Heart left ventricle (tissue), 13 donors: ENCODE data around the gene DNAH1.

Experiments used
- POLR2A ChIP-seq, 2 donors: fragments of 450-650 bp; IDR thresholded peaks; one replicate each; pipeline ENCODE4 v1.6.1; 2017; ENCODE audit warnings: antibody characterized with exemption in 2 of 2, mild to moderate bottlenecking in 2 of 2, moderate library complexity in 2 of 2
- TF ChIP-seq, protein P1 (sequence below), 12 donors: fragments of 200-600 bp; sonication (generic) in 4 of 12; IDR thresholded peaks; one replicate each; pipeline versions ENCODE4 v1.5.0 to v1.8.0; 2018 to 2022; ENCODE audit warnings: antibody characterized with exemption in 12 of 12, mild to moderate bottlenecking in 5 of 12
- donor health status: ischemic (EF 13 %, LVEDD 7.1; RV severe dilation, severe dysfunction).
- donor health status: DM: no; HTN: yes; CAD: no.
- donor health status: DM: no; HTN: no; CAD: no.
- donor health status: ischemic (EF 25% LVEDD 6.9; RV normal size, moderate dysfunction).
- donor health status: ischemic (EF 25% LVEDD 5.7; RV mildly dilated, moderate dysfunction).
- donor health status: ischemic (EF 35%, LVEDD 5.7; RV mildly dilated, moderate dysfunction).
- donor health status: nonischemic (EF 11% LVEDD 7.7; RV severe dilation, severe dysfunction).
- donor health status: DM: yes; HTN: yes; CAD: no.
- donor health status: PGD.
- donor health status: ischemic (EF 29% LVEDD 5.4; RV normal size, mild dysfunction).
- donor health status: nonischemic (EF 23%, LVEDD 6.1; RV moderate dilation, normal function).

DNA sequence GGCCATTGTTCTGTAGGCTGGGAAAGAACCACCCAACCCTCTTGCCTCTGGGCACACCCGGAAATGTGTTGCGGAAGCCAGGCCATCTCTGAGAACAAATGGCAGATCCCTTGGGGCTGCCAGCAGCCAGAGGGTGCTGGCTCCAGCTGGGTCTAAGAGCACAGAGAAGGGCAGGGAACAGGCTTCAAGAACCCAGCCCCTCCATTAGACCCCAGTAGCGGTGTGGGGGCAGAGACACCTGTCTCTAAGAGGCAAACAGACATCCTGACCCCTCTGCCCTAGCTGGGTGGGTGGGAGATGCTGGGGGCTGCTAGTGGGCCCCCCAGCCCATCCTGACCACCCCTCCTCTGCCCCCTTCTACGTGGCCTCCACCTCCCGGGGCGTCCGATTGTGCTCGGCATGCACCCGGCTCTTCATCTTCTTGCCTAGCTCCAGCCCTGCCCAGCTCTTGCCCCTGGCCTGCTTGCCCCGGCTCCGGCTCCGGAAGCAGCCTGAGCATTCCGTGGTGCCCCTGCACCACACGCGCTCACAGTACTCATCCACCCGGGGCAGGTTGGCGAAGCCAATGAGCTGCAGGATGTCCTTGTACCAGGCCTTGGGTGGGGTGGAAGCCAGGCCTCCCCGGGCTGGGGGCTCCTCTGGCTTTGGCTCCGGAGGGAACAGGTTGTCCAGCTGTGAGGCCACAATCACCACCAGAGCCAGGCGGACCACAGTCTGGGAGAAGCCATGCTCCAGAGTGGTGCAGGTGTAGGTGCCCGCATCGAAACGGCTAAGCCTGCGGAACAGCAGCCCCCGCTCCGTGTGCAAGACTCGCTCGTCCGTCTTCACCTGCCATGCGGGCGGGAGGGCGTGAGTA is 119.4 kb downstream of the DNAH1 start:
- TF ChIP-seq, protein P1, sequence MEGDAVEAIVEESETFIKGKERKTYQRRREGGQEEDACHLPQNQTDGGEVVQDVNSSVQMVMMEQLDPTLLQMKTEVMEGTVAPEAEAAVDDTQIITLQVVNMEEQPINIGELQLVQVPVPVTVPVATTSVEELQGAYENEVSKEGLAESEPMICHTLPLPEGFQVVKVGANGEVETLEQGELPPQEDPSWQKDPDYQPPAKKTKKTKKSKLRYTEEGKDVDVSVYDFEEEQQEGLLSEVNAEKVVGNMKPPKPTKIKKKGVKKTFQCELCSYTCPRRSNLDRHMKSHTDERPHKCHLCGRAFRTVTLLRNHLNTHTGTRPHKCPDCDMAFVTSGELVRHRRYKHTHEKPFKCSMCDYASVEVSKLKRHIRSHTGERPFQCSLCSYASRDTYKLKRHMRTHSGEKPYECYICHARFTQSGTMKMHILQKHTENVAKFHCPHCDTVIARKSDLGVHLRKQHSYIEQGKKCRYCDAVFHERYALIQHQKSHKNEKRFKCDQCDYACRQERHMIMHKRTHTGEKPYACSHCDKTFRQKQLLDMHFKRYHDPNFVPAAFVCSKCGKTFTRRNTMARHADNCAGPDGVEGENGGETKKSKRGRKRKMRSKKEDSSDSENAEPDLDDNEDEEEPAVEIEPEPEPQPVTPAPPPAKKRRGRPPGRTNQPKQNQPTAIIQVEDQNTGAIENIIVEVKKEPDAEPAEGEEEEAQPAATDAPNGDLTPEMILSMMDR (IDR thresholded peaks at IDR 0.05), result no peak
- no peak for TF ChIP-seq POLR2A (IDR thresholded peaks at IDR 0.05)
